Smooth muscle cell (in vitro differentiated cells): Measurements from ENCODE around the gene SLC25A17. TPM values are rescaled to one million over a fixed set of nuclear protein-coding genes. Genes with fewer than 3 reads are reported as not detected.

Experiments
- DNase-seq: peaks from one replicate; lab custom pipeline; 2025; ENCODE audit not compliant: unreplicated experiment; lab: John Stamatoyannopoulos, UW
- H2AFZ ChIP-seq: fragments of 200-600 bp; sonication (generic); 2 replicates; pipeline ENCODE4 v1.6.0; 2016; ENCODE audit warnings: antibody characterized with exemption, low read depth, mild to moderate bottlenecking
- H3F3A ChIP-seq: fragments of 200-600 bp; sonication (generic); 2 replicates; pipeline ENCODE4 v1.6.0; 2017; ENCODE audit warnings: antibody characterized with exemption, low read depth
- H3K27ac ChIP-seq: fragments of 200-600 bp; sonication (generic); 2 replicates; pipeline ENCODE4 v1.5.1; 2016; ENCODE audit warnings: low read depth, mild to moderate bottlenecking
- H3K27me3 ChIP-seq: fragments of 200-600 bp; sonication (generic); 2 replicates; pipeline ENCODE4 v1.6.1; 2016; ENCODE audit warnings: low read depth, mild to moderate bottlenecking
- H3K36me3 ChIP-seq: fragments of 200-600 bp; sonication (generic); 2 replicates; pipeline ENCODE4 v1.5.1; 2016; ENCODE audit warnings: low read depth
- H3K4me1 ChIP-seq: fragments of 200-600 bp; sonication (generic); 2 replicates; pipeline ENCODE4 v1.5.1; 2016; ENCODE audit warnings: low read depth
- H3K4me2 ChIP-seq: fragments of 200-600 bp; sonication (generic); 2 replicates; pipeline ENCODE4 v1.6.0; 2016; ENCODE audit warnings: mild to moderate bottlenecking
- H3K4me3 ChIP-seq: fragments of 200-600 bp; sonication (generic); 2 replicates; pipeline ENCODE4 v1.5.1; 2016; ENCODE audit warnings: mild to moderate bottlenecking
- H3K79me2 ChIP-seq: fragments of 200-600 bp; sonication (generic); 2 replicates; pipeline ENCODE4 v1.6.0; 2016; ENCODE audit warnings: low read depth, mild to moderate bottlenecking
- H3K9ac ChIP-seq: fragments of 200-600 bp; sonication (generic); 2 replicates; pipeline ENCODE4 v1.6.0; 2016; ENCODE audit warnings: low read depth
- H3K9me3 ChIP-seq: fragments of 200-600 bp; sonication (generic); replicated peaks from 2 replicates; pipeline ENCODE4 v1.5.1; 2016; ENCODE audit warnings: low read depth
- H4K20me1 ChIP-seq: fragments of 200-600 bp; sonication (generic); 2 replicates; pipeline ENCODE4 v1.6.0; 2016; ENCODE audit warnings: low read depth
- whole genome bisulfite sequencing: methylation state at CpG from one replicate; pipeline ENCODE4 v1.1.7; 2016; ENCODE audit warnings: low lambda C conversion rate; 5-methylcytosine and 5-hydroxymethylcytosine counted together
- polyA plus RNA-seq: library from polyadenylated mRNA; unstranded; fragments of >200 nt; fragmentation: Nextera tagmentation; extraction: Ambion mirVana; gene quantifications from 2 replicates; pipeline ENCODE4 v1.2.1, GENCODE V29; 2016
- total RNA-seq: library from RNA; depleted of rRNA; stranded (reverse); fragments of >200 nt; gene quantifications from 2 replicates; pipeline ENCODE4 v1.2.3, GENCODE V29; 2014
- TF ChIP-seq, protein P1 (sequence below): fragments of 200-600 bp; sonication (generic); IDR thresholded peaks from 2 replicates; pipeline ENCODE4 v1.5.1; 2017; ENCODE audit warnings: borderline replicate concordance, mild to moderate bottlenecking, antibody characterized with exemption; ENCODE audit not compliant: insufficient read depth, poor library complexity, severe bottlenecking

Gene SLC25A17
- total and polyA plus RNA-seq, 2 experiments from 2014 or later = 28.9 to 31.5 TPM

GRCh38 chr22:40855979-40856512, 36.9 kb upstream of the SLC25A17 start:
- peaks cover 91% of the 10 kb centered on the region for H3K79me2 ChIP-seq
- DNase-seq = no peak
- peaks cover 42% of the 10 kb centered on the region for H3K4me1 ChIP-seq

GRCh38 chr22:40855071-40855978, 36.2 kb upstream of the SLC25A17 start:
- H3K4me3 ChIP-seq = peak overlapping the region; percentile 91
- H3K9ac ChIP-seq = peak overlapping the region; percentile 99
- TF ChIP-seq, protein P1, sequence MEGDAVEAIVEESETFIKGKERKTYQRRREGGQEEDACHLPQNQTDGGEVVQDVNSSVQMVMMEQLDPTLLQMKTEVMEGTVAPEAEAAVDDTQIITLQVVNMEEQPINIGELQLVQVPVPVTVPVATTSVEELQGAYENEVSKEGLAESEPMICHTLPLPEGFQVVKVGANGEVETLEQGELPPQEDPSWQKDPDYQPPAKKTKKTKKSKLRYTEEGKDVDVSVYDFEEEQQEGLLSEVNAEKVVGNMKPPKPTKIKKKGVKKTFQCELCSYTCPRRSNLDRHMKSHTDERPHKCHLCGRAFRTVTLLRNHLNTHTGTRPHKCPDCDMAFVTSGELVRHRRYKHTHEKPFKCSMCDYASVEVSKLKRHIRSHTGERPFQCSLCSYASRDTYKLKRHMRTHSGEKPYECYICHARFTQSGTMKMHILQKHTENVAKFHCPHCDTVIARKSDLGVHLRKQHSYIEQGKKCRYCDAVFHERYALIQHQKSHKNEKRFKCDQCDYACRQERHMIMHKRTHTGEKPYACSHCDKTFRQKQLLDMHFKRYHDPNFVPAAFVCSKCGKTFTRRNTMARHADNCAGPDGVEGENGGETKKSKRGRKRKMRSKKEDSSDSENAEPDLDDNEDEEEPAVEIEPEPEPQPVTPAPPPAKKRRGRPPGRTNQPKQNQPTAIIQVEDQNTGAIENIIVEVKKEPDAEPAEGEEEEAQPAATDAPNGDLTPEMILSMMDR = no peak
- H3K4me1 ChIP-seq = peaks cover 42% of the 10 kb centered on the region
- no peaks in the 10 kb centered on the region for H3F3A ChIP-seq
- H3K27me3 ChIP-seq = no peaks in the 10 kb centered on the region
- H2AFZ ChIP-seq = peak overlapping the region; percentile 86
- H4K20me1 ChIP-seq = peaks cover 46% of the 10 kb centered on the region
- no peaks in the 10 kb centered on the region for H3K9me3 ChIP-seq
- H3K27ac ChIP-seq = peak overlapping the region; percentile 98
- WGBS = 39% methylated on average over 20 of the region's 20 CpGs
- H3K79me2 ChIP-seq = peaks cover 93% of the 10 kb centered on the region
- H3K4me2 ChIP-seq = peak overlapping the region; percentile 89
- DNase-seq = no peak
- H3K36me3 ChIP-seq = no peaks in the 10 kb centered on the region

More at GRCh38 chr22:40855979-40856512, 36.9 kb upstream of the SLC25A17 start:
- TF ChIP-seq, protein P1 = no peak
- no peaks in the 10 kb centered on the region for H3K9me3 ChIP-seq
- H4K20me1 ChIP-seq = peaks cover 38% of the 10 kb centered on the region
- peak overlapping the region; percentile 91 for H3K4me3 ChIP-seq
- WGBS = under 1% methylated on average over 23 of the region's 29 CpGs
- H2AFZ ChIP-seq = peak overlapping the region; percentile 86
- H3K27ac ChIP-seq = peak overlapping the region; percentile 98
- H3K9ac ChIP-seq = peak overlapping the region; percentile 99
- H3K4me2 ChIP-seq = peak overlapping the region; percentile 89
- H3K36me3 ChIP-seq = no peaks in the 10 kb centered on the region
- no peaks in the 10 kb centered on the region for H3K27me3 ChIP-seq
- H3F3A ChIP-seq = no peaks in the 10 kb centered on the region

GRCh38 chr22:40853961-40854360, 34.8 kb upstream of the SLC25A17 start:
- Histone ChIP-seq H4K20me1 (peaks cover 57% of the 10 kb centered on the region), H3K27me3 (no peaks in the 10 kb centered on the region), H3K4me1 (peaks cover 42% of the 10 kb centered on the region), H3K79me2 (peaks cover 91% of the 10 kb centered on the region), H3K9ac (peak overlapping the region; percentile 58), H3K27ac (peak overlapping the region; percentile 98), H3K4me3 (peak overlapping the region; percentile 91), H3K4me2 (peak overlapping the region; percentile 89), H3K36me3 (peaks cover 9% of the 10 kb centered on the region), H2AFZ (no peak overlapping the region), H3F3A (no peaks in the 10 kb centered on the region), H3K9me3 (no peaks in the 10 kb centered on the region)
- no peak for DNase-seq
- 52% methylated on average over 3 of the region's 3 CpGs for WGBS
- TF ChIP-seq, protein P1 = no peak
